OCI-LY1 (cell line): ENCODE data around the gene TRMT44.

ENCODE experiments used
- H2AFZ ChIP-seq: fragments of 200-600 bp; sonication (generic), shearing (Covaris generic); 2 replicates; pipeline ENCODE4 v1.6.0; 2014; ENCODE audit warnings: antibody characterized with exemption, mild to moderate bottlenecking, low read length
- H3F3A ChIP-seq: fragments of 200-600 bp; sonication (generic), shearing (Covaris generic); 2 replicates; pipeline ENCODE4 v1.6.0; 2014; ENCODE audit warnings: mild to moderate bottlenecking, antibody characterized with exemption, low read length, moderate library complexity; ENCODE audit not compliant: insufficient read depth
- H3K27ac ChIP-seq: fragments of 200-600 bp; sonication (generic); 2 replicates; pipeline ENCODE4 v1.5.1; 2014; ENCODE audit warnings: low read length, mixed run types, mild to moderate bottlenecking, low read depth; ENCODE audit not compliant: poor library complexity, severe bottlenecking
- H3K27me3 ChIP-seq: fragments of 200-600 bp; sonication (generic); 2 replicates; pipeline ENCODE4 v1.6.0; 2014; ENCODE audit warnings: antibody characterized with exemption, mild to moderate bottlenecking, low read length, moderate library complexity; ENCODE audit not compliant: insufficient read depth
- H3K36me3 ChIP-seq: fragments of 200-600 bp; sonication (generic); 2 replicates; pipeline ENCODE4 v1.6.1; 2014; ENCODE audit warnings: mild to moderate bottlenecking, antibody characterized with exemption, low read length, moderate library complexity, mixed read lengths; ENCODE audit not compliant: insufficient read depth
- H3K4me1 ChIP-seq: fragments of 200-600 bp; sonication (generic); 2 replicates; pipeline ENCODE4 v1.5.1; 2014; ENCODE audit warnings: mild to moderate bottlenecking, low read length, moderate library complexity; ENCODE audit not compliant: insufficient read depth, severe bottlenecking
- H3K4me2 ChIP-seq: fragments of 200-600 bp; sonication (generic), shearing (Covaris generic); 2 replicates; pipeline ENCODE4 v1.6.1; 2014; ENCODE audit warnings: low read length
- H3K4me3 ChIP-seq: fragments of 200-600 bp; sonication (generic); 2 replicates; pipeline ENCODE4 v1.5.1; 2014; ENCODE audit warnings: low read length, low read depth, mild to moderate bottlenecking, mixed read lengths; ENCODE audit not compliant: poor library complexity, severe bottlenecking
- H3K79me2 ChIP-seq: fragments of 200-600 bp; shearing (Covaris generic); 2 replicates; pipeline ENCODE4 v1.6.1; 2016; ENCODE audit warnings: mixed run types, low read length, mixed read lengths; ENCODE audit not compliant: insufficient read depth
- H3K9ac ChIP-seq: fragments of 200-600 bp; sonication (generic), shearing (Covaris generic); 2 replicates; pipeline ENCODE4 v1.6.1; 2014; ENCODE audit warnings: mild to moderate bottlenecking, low read length, mixed read lengths
- H3K9me2 ChIP-seq: fragments of 200-600 bp; sonication (generic), shearing (Covaris generic); 2 replicates; pipeline ENCODE4 v1.6.1; 2014; ENCODE audit warnings: low read depth, mild to moderate bottlenecking, low read length, mixed read lengths
- H3K9me3 ChIP-seq: fragments of 200-600 bp; shearing (Covaris generic); 2 replicates; pipeline ENCODE4 v1.6.1; 2014; ENCODE audit warnings: low read length, mixed read lengths
- H4K20me1 ChIP-seq: fragments of 200-600 bp; sonication (generic), shearing (Covaris generic); 2 replicates; pipeline ENCODE4 v1.6.0; 2016; ENCODE audit warnings: mild to moderate bottlenecking, low read length; ENCODE audit not compliant: insufficient read depth
- CTCF ChIP-seq: fragments of 200-600 bp; sonication (generic), shearing (Covaris generic); IDR thresholded peaks from 2 replicates; pipeline ENCODE4 v1.5.1; 2017; ENCODE audit warnings: mild to moderate bottlenecking, antibody characterized with exemption, low read length, moderate library complexity, mixed read lengths
- EZH2 ChIP-seq: fragments of 200-600 bp; sonication (generic), shearing (Covaris generic); IDR thresholded peaks from 2 replicates; pipeline ENCODE4 v1.8.0; 2017; ENCODE audit warnings: borderline replicate concordance, mixed run types, mild to moderate bottlenecking, antibody characterized with exemption, low read length, moderate library complexity, mixed read lengths

TRMT44 gene

GRCh38 chr4:8497762-8498161 is 57.2 kb downstream of the TRMT44 start:
- Histone ChIP-seq H3K27ac (no peak overlapping the region), H3K4me3 (no peak overlapping the region), H3K9me2 (no peaks in the 10 kb centered on the region), H3K9ac (no peak overlapping the region), H3K36me3 (no peaks in the 10 kb centered on the region), H4K20me1 (no peaks in the 10 kb centered on the region), H2AFZ (no peak overlapping the region), H3K27me3 (no peaks in the 10 kb centered on the region; the same call in 1 of the 2 replicates), H3K79me2 (no peaks in the 10 kb centered on the region), H3F3A (no peaks in the 10 kb centered on the region), H3K4me1 (no peaks in the 10 kb centered on the region), H3K4me2 (no peak overlapping the region), H3K9me3 (no peaks in the 10 kb centered on the region)
- TF ChIP-seq CTCF, result no peak
- no peak for TF ChIP-seq EZH2

DNA sequence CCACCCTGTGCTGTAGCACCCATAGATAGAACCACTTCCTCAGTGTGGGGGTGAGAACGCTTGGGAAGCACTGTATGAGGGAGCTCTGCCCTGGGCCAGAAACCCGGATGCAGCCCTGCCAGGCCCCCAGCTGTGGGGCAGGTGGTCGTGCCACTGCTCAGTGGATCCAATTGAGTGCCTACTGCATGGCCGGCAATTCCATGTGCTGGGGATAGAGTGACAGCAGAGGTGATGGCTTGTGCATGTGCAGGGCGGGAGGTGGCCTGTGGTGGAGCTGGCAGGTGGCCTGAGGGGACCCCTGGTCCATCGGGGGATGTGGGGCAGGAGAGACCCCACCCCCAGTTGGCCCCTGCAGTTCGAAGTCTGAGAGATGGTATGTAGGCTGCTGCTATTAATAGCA is 60.4 kb downstream of the TRMT44 start:
- Histone ChIP-seq H3K4me2 (no peak overlapping the region), H3K79me2 (no peaks in the 10 kb centered on the region), H3K27me3 (no peaks in the 10 kb centered on the region), H3K4me1 (no peaks in the 10 kb centered on the region), H3K9ac (no peak overlapping the region), H3K36me3 (no peaks in the 10 kb centered on the region), H3K9me2 (no peaks in the 10 kb centered on the region), H3F3A (no peaks in the 10 kb centered on the region), H2AFZ (no peak overlapping the region), H3K9me3 (no peaks in the 10 kb centered on the region), H3K4me3 (no peak overlapping the region), H3K27ac (no peak overlapping the region), H4K20me1 (no peaks in the 10 kb centered on the region)
- TF ChIP-seq EZH2 (no peak), CTCF (no peak)

- H3K27me3 ChIP-seq, result no peaks in the 10 kb centered on the region
- no peaks in the 10 kb centered on the region for H3K36me3 ChIP-seq
- no peak overlapping the region for H3K4me2 ChIP-seq
Observed at GRCh38 chr4:8501781-8502180, 61.2 kb downstream of the TRMT44 start.

More at GRCh38 chr4:8501781-8502180, 61.2 kb downstream of the TRMT44 start:
- H3K4me3 ChIP-seq, result no peak overlapping the region
- no peak overlapping the region for H2AFZ ChIP-seq
- no peak overlapping the region for H3K9ac ChIP-seq
- no peaks in the 10 kb centered on the region for H3K79me2 ChIP-seq
- H3K9me2 ChIP-seq, result no peaks in the 10 kb centered on the region
- no peaks in the 10 kb centered on the region for H3F3A ChIP-seq
- no peak overlapping the region for H3K27ac ChIP-seq
- TF ChIP-seq CTCF (no peak), EZH2 (no peak)
- no peaks in the 10 kb centered on the region for H3K4me1 ChIP-seq
- H3K9me3 ChIP-seq, result no peaks in the 10 kb centered on the region
- no peaks in the 10 kb centered on the region for H4K20me1 ChIP-seq
